Thoracic aorta (tissue), 2 donors: ENCODE measurements around the gene CELF4. TPM values are rescaled to one million over a fixed set of nuclear protein-coding genes. Genes with fewer than 3 reads are reported as not detected.

ENCODE experiments used
- ATAC-seq: fragments of 150-250 bp; one replicate; pipeline ENCODE4 v1.8.0; 2017; ENCODE audit warnings: low read depth; ENCODE audit not compliant: insufficient number of reproducible peaks, low FRiP score
- DNase-seq: peaks from one replicate; pipeline ENCODE4 v3.0.0-alpha.2; 2020; ENCODE audit warnings: low spot score
- H3K27ac ChIP-seq, 2 donors: fragments of 200-600 bp; sonication (generic); 1 replicate in 1 of 2; 2 replicates in 1 of 2; pipeline ENCODE4 v1.5.1; 2016; ENCODE audit warnings: mild to moderate bottlenecking in 2 of 2, moderate library complexity in 2 of 2
- H3K27me3 ChIP-seq: fragments of 200-600 bp; sonication (generic); replicated peaks from 2 replicates; pipeline ENCODE4 v1.6.0; 2016; ENCODE audit warnings: mild to moderate bottlenecking; ENCODE audit not compliant: insufficient read depth
- H3K36me3 ChIP-seq: fragments of 200-600 bp; sonication (generic); one replicate; pipeline ENCODE4 v1.5.1; 2016
- H3K4me1 ChIP-seq, 2 donors: fragments of 200-600 bp; sonication (generic); 1 replicate in 1 of 2; 2 replicates in 1 of 2; pipeline versions ENCODE4 v1.5.1 to v1.6.0; 2016; ENCODE audit warnings: low read depth in 2 of 2, mild to moderate bottlenecking in 1 of 2; ENCODE audit not compliant: control insufficient read depth in 1 of 2
- H3K4me3 ChIP-seq: fragments of 200-600 bp; sonication (generic); 2 replicates; pipeline ENCODE4 v1.5.1; 2016; ENCODE audit warnings: mild to moderate bottlenecking
- H3K9me3 ChIP-seq: fragments of 200-600 bp; sonication (generic); 2 replicates; pipeline ENCODE4 v1.5.1; 2016
- total RNA-seq, 2 donors: library from RNA; depleted of rRNA; stranded (reverse); fragments of >200 nt; gene quantifications; one replicate each; pipeline versions ENCODE4 v1.1.0 to v1.2.3, GENCODE V29; 2016
- TF ChIP-seq, protein P1 (sequence below): fragments of 200-600 bp; sonication (generic); IDR thresholded peaks from one replicate; pipeline ENCODE4 v1.5.1; 2019; ENCODE audit warnings: antibody characterized with exemption

CELF4 gene
- total RNA-seq, 2 donors from 2014 or later: not detected

GRCh38 chr18:37309861-37310260, 255.7 kb downstream of the CELF4 start:
- ATAC-seq: no peak

GRCh38 chr18:37309059-37309458, 256.5 kb downstream of the CELF4 start:
- H3K27me3 ChIP-seq: no peaks in the 10 kb centered on the region
- DNase-seq (no peak), ATAC-seq (no peak)
- H3K4me1 ChIP-seq: no peaks in the 10 kb centered on the region
- no peak overlapping the region for H3K27ac ChIP-seq
- TF ChIP-seq, protein P1, sequence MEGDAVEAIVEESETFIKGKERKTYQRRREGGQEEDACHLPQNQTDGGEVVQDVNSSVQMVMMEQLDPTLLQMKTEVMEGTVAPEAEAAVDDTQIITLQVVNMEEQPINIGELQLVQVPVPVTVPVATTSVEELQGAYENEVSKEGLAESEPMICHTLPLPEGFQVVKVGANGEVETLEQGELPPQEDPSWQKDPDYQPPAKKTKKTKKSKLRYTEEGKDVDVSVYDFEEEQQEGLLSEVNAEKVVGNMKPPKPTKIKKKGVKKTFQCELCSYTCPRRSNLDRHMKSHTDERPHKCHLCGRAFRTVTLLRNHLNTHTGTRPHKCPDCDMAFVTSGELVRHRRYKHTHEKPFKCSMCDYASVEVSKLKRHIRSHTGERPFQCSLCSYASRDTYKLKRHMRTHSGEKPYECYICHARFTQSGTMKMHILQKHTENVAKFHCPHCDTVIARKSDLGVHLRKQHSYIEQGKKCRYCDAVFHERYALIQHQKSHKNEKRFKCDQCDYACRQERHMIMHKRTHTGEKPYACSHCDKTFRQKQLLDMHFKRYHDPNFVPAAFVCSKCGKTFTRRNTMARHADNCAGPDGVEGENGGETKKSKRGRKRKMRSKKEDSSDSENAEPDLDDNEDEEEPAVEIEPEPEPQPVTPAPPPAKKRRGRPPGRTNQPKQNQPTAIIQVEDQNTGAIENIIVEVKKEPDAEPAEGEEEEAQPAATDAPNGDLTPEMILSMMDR: no peak
- no peaks in the 10 kb centered on the region for H3K9me3 ChIP-seq
- H3K4me3 ChIP-seq: no peak overlapping the region
- H3K36me3 ChIP-seq: no peaks in the 10 kb centered on the region

More at GRCh38 chr18:37309861-37310260, 255.7 kb downstream of the CELF4 start:
- Histone ChIP-seq H3K36me3 (no peaks in the 10 kb centered on the region), H3K9me3 (no peaks in the 10 kb centered on the region), H3K27me3 (no peaks in the 10 kb centered on the region), H3K4me1 (no peaks in the 10 kb centered on the region), H3K27ac (no peak overlapping the region), H3K4me3 (no peak overlapping the region)
- TF ChIP-seq, protein P1: no peak
- no peak for DNase-seq

GRCh38 chr18:37307181-37307580, 258.4 kb downstream of the CELF4 start:
- ATAC-seq (no peak), DNase-seq (no peak)
- Histone ChIP-seq H3K4me3 (no peak overlapping the region), H3K36me3 (no peaks in the 10 kb centered on the region), H3K9me3 (no peaks in the 10 kb centered on the region), H3K4me1 (no peaks in the 10 kb centered on the region), H3K27me3 (no peaks in the 10 kb centered on the region), H3K27ac (no peak overlapping the region)
- TF ChIP-seq, protein P1: no peak

DNA sequence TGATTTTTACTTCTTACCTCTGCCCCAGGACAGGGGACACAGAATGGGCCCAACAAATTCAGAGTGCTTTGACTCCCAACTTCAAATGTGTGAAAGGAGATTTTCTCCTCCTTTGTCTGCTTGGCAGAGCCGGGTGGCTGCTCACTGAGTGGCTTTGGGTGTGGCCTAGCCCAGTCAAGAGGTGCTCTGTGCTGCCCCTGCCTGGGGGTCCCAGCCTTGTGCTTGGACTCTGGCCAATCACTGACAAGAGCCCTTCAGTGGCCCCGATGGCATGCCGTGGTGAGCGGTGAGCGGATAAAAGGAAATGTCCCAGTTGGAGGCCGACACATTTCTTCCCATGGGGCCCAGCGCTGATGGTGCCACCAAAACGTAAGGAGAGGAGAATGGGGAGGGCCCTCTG, 259.2 kb downstream of the CELF4 start:
- Histone ChIP-seq H3K4me3 (no peak overlapping the region), H3K27ac (no peak overlapping the region), H3K36me3 (no peaks in the 10 kb centered on the region), H3K27me3 (no peaks in the 10 kb centered on the region), H3K4me1 (no peaks in the 10 kb centered on the region), H3K9me3 (no peaks in the 10 kb centered on the region)
- DNase-seq: no peak
- no peak for ATAC-seq
- TF ChIP-seq, protein P1: no peak

GRCh38 chr18:37305066-37305465, 260.5 kb downstream of the CELF4 start:
- no peaks in the 10 kb centered on the region for H3K9me3 ChIP-seq
- no peaks in the 10 kb centered on the region for H3K36me3 ChIP-seq
- DNase-seq (no peak), ATAC-seq (no peak)
- H3K27ac ChIP-seq: no peak overlapping the region
- no peaks in the 10 kb centered on the region for H3K27me3 ChIP-seq
- TF ChIP-seq, protein P1: no peak
- no peak overlapping the region for H3K4me3 ChIP-seq
- peaks cover 0 to 1% of the 10 kb centered on the region in 2 donors for H3K4me1 ChIP-seq
